OCI-LY7 (cell line): ENCODE measurements around the gene EFNA3. TPM values are rescaled to one million over a fixed set of nuclear protein-coding genes. Genes with fewer than 3 reads are reported as not detected.

ENCODE experiments used
- BruUV-seq: library from RNA; stranded (reverse); fragments of 400-500 nt; replicated peaks from 2 replicates; lab custom pipeline; 2021; lab: Mats Ljungman, UMichigan
- CTCF ChIA-PET: fragments of 300-600 bp; sonication (Branson Sonifier 250); formaldehyde crosslinking; loops from one replicate; lab custom pipeline; 2022; ENCODE audit warnings: antibody characterized with exemption; ENCODE audit not compliant: unreplicated experiment; lab: Charles Lee
- POLR2A ChIA-PET: fragments of 300-600 bp; sonication (Branson Sonifier 250); formaldehyde crosslinking; loops from one replicate; lab custom pipeline; 2022; ENCODE audit warnings: antibody characterized with exemption; lab: Charles Lee
- DNase-seq: peaks from one replicate; pipeline ENCODE4 v3.0.0-alpha.2; 2015; ENCODE audit warnings: low spot score
- H2AFZ ChIP-seq: fragments of 200-600 bp; sonication (generic), shearing (Covaris generic); 2 replicates; pipeline ENCODE4 v1.6.1; 2014; ENCODE audit warnings: mild to moderate bottlenecking, antibody characterized with exemption, low read length, moderate library complexity
- H3K27ac ChIP-seq: fragments of 200-600 bp; sonication (generic); 2 replicates; pipeline ENCODE4 v1.5.1; 2014; ENCODE audit warnings: mixed run types, low read depth, mild to moderate bottlenecking, moderate library complexity, low read length, inconsistent platforms; ENCODE audit not compliant: poor library complexity, severe bottlenecking
- H3K36me3 ChIP-seq: fragments of 200-600 bp; sonication (generic); 2 replicates; pipeline ENCODE4 v1.6.1; 2014; ENCODE audit warnings: mild to moderate bottlenecking, antibody characterized with exemption, low read length, moderate library complexity, mixed read lengths; ENCODE audit not compliant: insufficient read depth
- H3K4me1 ChIP-seq: fragments of 200-600 bp; sonication (generic); 2 replicates; pipeline ENCODE4 v1.5.1; 2014; ENCODE audit warnings: mild to moderate bottlenecking, low read length; ENCODE audit not compliant: insufficient read depth, poor library complexity, severe bottlenecking
- H3K4me2 ChIP-seq: fragments of 200-600 bp; sonication (generic); 2 replicates; pipeline ENCODE4 v1.6.1; 2014; ENCODE audit warnings: mild to moderate bottlenecking, low read length
- H3K4me3 ChIP-seq: fragments of 200-600 bp; sonication (generic); 2 replicates; pipeline ENCODE4 v1.5.1; 2014; ENCODE audit warnings: mild to moderate bottlenecking, low read depth, low read length; ENCODE audit not compliant: poor library complexity, severe bottlenecking
- H3K79me2 ChIP-seq: fragments of 200-600 bp; sonication (generic); 2 replicates; pipeline ENCODE4 v1.6.1; 2016; ENCODE audit warnings: low read depth, mild to moderate bottlenecking, low read length, moderate library complexity, mixed read lengths; ENCODE audit not compliant: insufficient read depth
- H3K9me2 ChIP-seq: fragments of 200-600 bp; sonication (generic); 2 replicates; pipeline ENCODE4 v1.6.1; 2016; ENCODE audit warnings: mild to moderate bottlenecking, low read length, mixed read lengths; ENCODE audit not compliant: insufficient read depth
- H3K9me3 ChIP-seq: fragments of 200-600 bp; sonication (generic); 2 replicates; pipeline ENCODE4 v1.6.1; 2014; ENCODE audit warnings: mild to moderate bottlenecking, mixed run types, low read length, mixed read lengths
- H4K20me1 ChIP-seq: fragments of 200-600 bp; sonication (generic); 2 replicates; pipeline ENCODE4 v1.6.1; 2014; ENCODE audit warnings: mild to moderate bottlenecking, antibody characterized with exemption, low read length, moderate library complexity, mixed read lengths; ENCODE audit not compliant: insufficient read depth
- CTCF ChIP-seq: fragments of 200-600 bp; sonication (generic); conservative IDR thresholded peaks from 2 replicates; pipeline ENCODE4 v1.5.1; 2014; ENCODE audit warnings: mild to moderate bottlenecking, antibody characterized with exemption, low read length, moderate library complexity, mixed read lengths
- EZH2phosphoT487 ChIP-seq: fragments of 200-600 bp; sonication (generic); IDR thresholded peaks from 2 replicates; pipeline ENCODE4 v1.6.1; 2018; ENCODE audit warnings: low read depth, borderline replicate concordance, mild to moderate bottlenecking, mixed run types, antibody characterized with exemption, low read length, moderate library complexity, mixed read lengths
- intact Hi-C: fragments of 100-400 bp; cut with micrococcal nuclease; formaldehyde crosslinking; loops from one replicate; pipeline ENCODE4 v1.10.0; 2022; ENCODE audit not compliant: unreplicated experiment
- total RNA-seq, 2 experiments: library from RNA; depleted of rRNA in 1 of 2; stranded (reverse); fragments of >200 nt in 1 of 2; shearing (Covaris generic) in 1 of 2; gene quantifications; 2 replicates each; pipeline ENCODE4 v1.2.3, GENCODE V29; 2014 to 2022

EFNA3 gene
- total RNA-seq, 2 experiments from 2014 or later, result 6.7 to 10.8 TPM

GRCh38 chr1:155131285-155131684, 52.6 kb downstream of the EFNA3 start:
- no peaks in the 10 kb centered on the region for H3K9me2 ChIP-seq
- no peaks in the 10 kb centered on the region for H3K9me3 ChIP-seq
- no peak for TF ChIP-seq EZH2phosphoT487
- TF ChIP-seq CTCF, result no peak
- no peak overlapping the region for H3K4me3 ChIP-seq
- no peak overlapping the region for H2AFZ ChIP-seq
- no peaks in the 10 kb centered on the region; the same call in 1 of the 2 replicates for H3K79me2 ChIP-seq
- BruUV-seq, result no TSS peak
- no peak for DNase-seq
- POLR2A ChIA-PET, result no interaction called here
- H3K27ac ChIP-seq, result no peak overlapping the region
- H3K4me1 ChIP-seq, result peaks cover 12% of the 10 kb centered on the region
- CTCF ChIA-PET, result no interaction called here
- H4K20me1 ChIP-seq, result no peaks in the 10 kb centered on the region
- H3K36me3 ChIP-seq, result no peaks in the 10 kb centered on the region
- no peak overlapping the region for H3K4me2 ChIP-seq
- intact Hi-C loops, result no loop called here

GRCh38 chr1:155131856-155132255, 53.2 kb downstream of the EFNA3 start:
- H4K20me1 ChIP-seq, result no peaks in the 10 kb centered on the region
- H3K9me2 ChIP-seq, result no peaks in the 10 kb centered on the region
- no peaks in the 10 kb centered on the region for H3K9me3 ChIP-seq
- POLR2A ChIA-PET, result no interaction called here
- H3K4me2 ChIP-seq, result no peak overlapping the region
- DNase-seq, result no peak
- H3K4me3 ChIP-seq, result no peak overlapping the region
- H3K36me3 ChIP-seq, result no peaks in the 10 kb centered on the region
- H2AFZ ChIP-seq, result no peak overlapping the region
- no peak overlapping the region for H3K27ac ChIP-seq
- TF ChIP-seq EZH2phosphoT487 (no peak), CTCF (no peak)
- intact Hi-C loops, result no loop called here
- CTCF ChIA-PET, result no interaction called here
- H3K79me2 ChIP-seq, result no peaks in the 10 kb centered on the region; the same call in 1 of the 2 replicates
- no TSS peak for BruUV-seq
- H3K4me1 ChIP-seq, result peaks cover 16% of the 10 kb centered on the region

- no peak for DNase-seq
- CTCF ChIA-PET, result no interaction called here
- no peak overlapping the region for H2AFZ ChIP-seq
- H3K9me2 ChIP-seq, result no peaks in the 10 kb centered on the region
- intact Hi-C loops, result no loop called here
- H3K27ac ChIP-seq, result no peak overlapping the region
- BruUV-seq, result no TSS peak
- peaks cover 23% of the 10 kb centered on the region for H3K4me1 ChIP-seq
- H3K9me3 ChIP-seq, result no peaks in the 10 kb centered on the region
- H3K79me2 ChIP-seq, result no peaks in the 10 kb centered on the region; the same call in 1 of the 2 replicates
- TF ChIP-seq EZH2phosphoT487 (no peak), CTCF (no peak)
- no peak overlapping the region for H3K4me3 ChIP-seq
- H3K4me2 ChIP-seq, result no peak overlapping the region
- no peaks in the 10 kb centered on the region for H4K20me1 ChIP-seq
- POLR2A ChIA-PET, result interaction anchor here (0.6 to 1.4 kb wide), 2 partner anchors 17 to 25 kb away, joined by 3 read pairs; no protein-coding TSS in a partner anchor
- H3K36me3 ChIP-seq, result peaks cover 12% of the 10 kb centered on the region; the same call in 1 of the 2 replicates
Measured at GRCh38 chr1:155133799-155134281, 55.2 kb downstream of the EFNA3 start.
